ENCODE data around the gene GOLPH3. TPM values are rescaled to one million over a fixed set of nuclear protein-coding genes. Genes with fewer than 3 reads are reported as not detected.

The GOLPH3 gene
- total and polyA plus RNA-seq, 3 experiments from 2014 or later: 105 to 110 (median 109) TPM

GRCh38 chr5:32095261-32095671 is 78.9 kb downstream of the GOLPH3 start:
- Mint-ChIP-seq H3K4me3 (no peak overlapping the region), H3K36me3 (peaks cover 0 to 22% (median 3%) of the 10 kb centered on the region in 3 donors), H3K9me3 (no peaks in the 10 kb centered on the region), H3K27me3 (no peaks in the 10 kb centered on the region), H3K27ac (peak overlapping the region in 3 of 8 donors; percentile 10 to 80 (median 23)), H3K4me1 (peaks cover 3 to 6% (median 6%) of the 10 kb centered on the region in 3 donors)
- DNase-seq: no peak
- no peak overlapping the region for H3K4me3 ChIP-seq (ENCODE audit: low read length)
- no peaks in the 10 kb centered on the region for H3K27me3 ChIP-seq (ENCODE audit: insufficient read depth, low read length, poor library complexity, severe bottlenecking)
- ChIA-PET CTCF (interaction anchor here (1.2 kb wide), 1 partner anchor 19 kb away, joined by 4 read pairs; no protein-coding TSS in a partner anchor), POLR2A (no interaction called here)
- H3K36me3 ChIP-seq (ENCODE audit: insufficient read depth, low read length): peaks cover 10% of the 10 kb centered on the region
- H3K9me3 ChIP-seq (ENCODE audit: low read length): no peaks in the 10 kb centered on the region
- no peak overlapping the region for H3K27ac ChIP-seq (ENCODE audit: low read depth, low read length)
- H3K4me1 ChIP-seq (ENCODE audit: insufficient read depth, low read length): no peaks in the 10 kb centered on the region

- H3K4me3 Mint-ChIP-seq: no peak overlapping the region
- H3K36me3 Mint-ChIP-seq: peaks cover 0 to 16% (median 3%) of the 10 kb centered on the region in 3 donors
- H3K36me3 ChIP-seq (ENCODE audit: insufficient read depth, low read length): peaks cover 7% of the 10 kb centered on the region
- H3K4me3 ChIP-seq (ENCODE audit: low read length): no peak overlapping the region
- DNase-seq: no peak
- no peaks in the 10 kb centered on the region for H3K27me3 Mint-ChIP-seq
- no peaks in the 10 kb centered on the region for H3K4me1 ChIP-seq (ENCODE audit: insufficient read depth, low read length)
- H3K27ac Mint-ChIP-seq: peak overlapping the region in 3 of 8 donors; percentile 12 to 80 (median 63)
- ChIA-PET POLR2A (no interaction called here), CTCF (no interaction called here)
- no peaks in the 10 kb centered on the region for H3K27me3 ChIP-seq (ENCODE audit: insufficient read depth, low read length, poor library complexity, severe bottlenecking)
- H3K4me1 Mint-ChIP-seq: peaks cover 3 to 6% (median 6%) of the 10 kb centered on the region in 3 donors
- no peaks in the 10 kb centered on the region for H3K9me3 Mint-ChIP-seq
- no peak overlapping the region for H3K27ac ChIP-seq (ENCODE audit: low read depth, low read length)
- H3K9me3 ChIP-seq (ENCODE audit: low read length): no peaks in the 10 kb centered on the region
These were observed 79.4 kb downstream of the GOLPH3 start for GRCh38 chr5:32094691-32095090.

- CTCF ChIA-PET: interaction anchor here (0.6 to 1.5 kb wide), 8 partner anchors 9 to 522 kb away, joined by 3 to 9 read pairs (median 5); no protein-coding TSS in a partner anchor
- POLR2A ChIA-PET: interaction anchor here (0.5 kb wide), 1 partner anchor 220 kb away, joined by 3 read pairs; no protein-coding TSS in a partner anchor
- H3K9me3 ChIP-seq (ENCODE audit: low read length): no peaks in the 10 kb centered on the region
These were observed 80.9 kb downstream of the GOLPH3 start for GRCh38 chr5:32092938-32093812.

GRCh38 chr5:32090755-32091128 is 83.4 kb downstream of the GOLPH3 start:
- ChIA-PET CTCF (no interaction called here), POLR2A (no interaction called here)
- no peaks in the 10 kb centered on the region for H3K27me3 ChIP-seq (ENCODE audit: insufficient read depth, low read length, poor library complexity, severe bottlenecking)
- Mint-ChIP-seq H3K27me3 (no peaks in the 10 kb centered on the region), H3K4me1 (peaks cover 3 to 6% (median 6%) of the 10 kb centered on the region in 3 donors), H3K27ac (no peak overlapping the region), H3K36me3 (no peaks in the 10 kb centered on the region), H3K9me3 (no peaks in the 10 kb centered on the region), H3K4me3 (no peak overlapping the region)
- no peaks in the 10 kb centered on the region for H3K36me3 ChIP-seq (ENCODE audit: insufficient read depth, low read length)
- no peaks in the 10 kb centered on the region for H3K9me3 ChIP-seq (ENCODE audit: low read length)
- DNase-seq: no peak
- no peaks in the 10 kb centered on the region for H3K4me1 ChIP-seq (ENCODE audit: insufficient read depth, low read length)
- H3K27ac ChIP-seq (ENCODE audit: low read depth, low read length): no peak overlapping the region
- H3K4me3 ChIP-seq (ENCODE audit: low read length): no peak overlapping the region

More at GRCh38 chr5:32092938-32093812, 80.9 kb downstream of the GOLPH3 start:
- no peak overlapping the region for H3K4me3 Mint-ChIP-seq
- H3K27ac Mint-ChIP-seq: peak overlapping the region in 3 of 8 donors; percentile 42 to 64 (median 43)
- H3K4me1 Mint-ChIP-seq: peaks cover 3 to 6% (median 6%) of the 10 kb centered on the region in 3 donors
- peak; percentile 24 to 64 (median 39) for DNase-seq
- no peaks in the 10 kb centered on the region for H3K9me3 Mint-ChIP-seq
- H3K27me3 ChIP-seq (ENCODE audit: insufficient read depth, low read length, poor library complexity, severe bottlenecking): no peaks in the 10 kb centered on the region
- H3K27ac ChIP-seq (ENCODE audit: low read depth, low read length): no peak overlapping the region
- H3K27me3 Mint-ChIP-seq: no peaks in the 10 kb centered on the region
- H3K36me3 ChIP-seq (ENCODE audit: insufficient read depth, low read length): peaks cover 3% of the 10 kb centered on the region
- no peaks in the 10 kb centered on the region for H3K4me1 ChIP-seq (ENCODE audit: insufficient read depth, low read length)
- H3K4me3 ChIP-seq (ENCODE audit: low read length): no peak overlapping the region
- peaks cover 0 to 7% (median 3%) of the 10 kb centered on the region in 3 donors for H3K36me3 Mint-ChIP-seq

- no peaks in the 10 kb centered on the region for H3K27me3 Mint-ChIP-seq
- CTCF ChIA-PET: no interaction called here
- no peak for DNase-seq
These were observed 83.9 kb downstream of the GOLPH3 start for GRCh38 chr5:32090026-32090754.

GRCh38 chr5:32089146-32090000 is 84.7 kb downstream of the GOLPH3 start:
- H3K4me3 Mint-ChIP-seq: no peak overlapping the region
- no peak for DNase-seq
- H3K4me3 ChIP-seq (ENCODE audit: low read length): no peak overlapping the region
- H3K4me1 Mint-ChIP-seq: peaks cover 3 to 6% (median 6%) of the 10 kb centered on the region in 3 donors
- H3K9me3 Mint-ChIP-seq: no peaks in the 10 kb centered on the region
- H3K4me1 ChIP-seq (ENCODE audit: insufficient read depth, low read length): no peaks in the 10 kb centered on the region
- no peaks in the 10 kb centered on the region for H3K27me3 Mint-ChIP-seq
- H3K36me3 ChIP-seq (ENCODE audit: insufficient read depth, low read length): no peaks in the 10 kb centered on the region
- no peaks in the 10 kb centered on the region for H3K36me3 Mint-ChIP-seq
- ChIA-PET CTCF (no interaction called here), POLR2A (no interaction called here)
- H3K27ac Mint-ChIP-seq: no peak overlapping the region
- H3K27me3 ChIP-seq (ENCODE audit: insufficient read depth, low read length, poor library complexity, severe bottlenecking): no peaks in the 10 kb centered on the region
- H3K9me3 ChIP-seq (ENCODE audit: low read length): no peaks in the 10 kb centered on the region
- no peak overlapping the region for H3K27ac ChIP-seq (ENCODE audit: low read depth, low read length)

More at GRCh38 chr5:32090026-32090754, 83.9 kb downstream of the GOLPH3 start:
- POLR2A ChIA-PET: no interaction called here
- H3K4me3 Mint-ChIP-seq: no peak overlapping the region
- H3K4me1 Mint-ChIP-seq: peaks cover 3 to 6% (median 6%) of the 10 kb centered on the region in 3 donors
- Histone ChIP-seq H3K4me3 (ENCODE audit: low read length) (no peak overlapping the region), H3K4me1 (ENCODE audit: insufficient read depth, low read length) (no peaks in the 10 kb centered on the region), H3K9me3 (ENCODE audit: low read length) (no peaks in the 10 kb centered on the region), H3K27me3 (ENCODE audit: insufficient read depth, low read length, poor library complexity, severe bottlenecking) (no peaks in the 10 kb centered on the region), H3K27ac (ENCODE audit: low read depth, low read length) (no peak overlapping the region), H3K36me3 (ENCODE audit: insufficient read depth, low read length) (no peaks in the 10 kb centered on the region)
- H3K27ac Mint-ChIP-seq: no peak overlapping the region
- H3K9me3 Mint-ChIP-seq: no peaks in the 10 kb centered on the region
- no peaks in the 10 kb centered on the region for H3K36me3 Mint-ChIP-seq

GRCh38 chr5:32088214-32088613 is 85.9 kb downstream of the GOLPH3 start:
- ChIA-PET POLR2A (no interaction called here), CTCF (interaction anchor here (1.0 kb wide), 1 partner anchor 11 kb away, joined by 4 read pairs; no protein-coding TSS in a partner anchor)
- no peaks in the 10 kb centered on the region for H3K4me1 ChIP-seq (ENCODE audit: insufficient read depth, low read length)
- no peak overlapping the region for H3K27ac Mint-ChIP-seq
- H3K9me3 ChIP-seq (ENCODE audit: low read length): no peaks in the 10 kb centered on the region
- no peaks in the 10 kb centered on the region for H3K9me3 Mint-ChIP-seq
- no peaks in the 10 kb centered on the region for H3K36me3 ChIP-seq (ENCODE audit: insufficient read depth, low read length)
- H3K27me3 Mint-ChIP-seq: no peaks in the 10 kb centered on the region
- H3K36me3 Mint-ChIP-seq: no peaks in the 10 kb centered on the region
- DNase-seq: no peak
- peaks cover 2 to 4% (median 3%) of the 10 kb centered on the region in 3 donors for H3K4me1 Mint-ChIP-seq
- no peak overlapping the region for H3K4me3 ChIP-seq (ENCODE audit: low read length)
- no peak overlapping the region for H3K27ac ChIP-seq (ENCODE audit: low read depth, low read length)
- H3K27me3 ChIP-seq (ENCODE audit: insufficient read depth, low read length, poor library complexity, severe bottlenecking): no peaks in the 10 kb centered on the region
- H3K4me3 Mint-ChIP-seq: no peak overlapping the region
